Effector memory CD8-positive, alpha-beta T cell (primary cell): ENCODE results near the gene MRPL4.

ENCODE experiments used
- ATAC-seq: fragments of 150-1000 bp; cut with Tn5 transposase; replicated peaks from 2 replicates; pipeline ENCODE4 v1.10.0; 2021; ENCODE audit warnings: mild to moderate bottlenecking, moderate library complexity
- DNase-seq, 3 experiments: peaks; one replicate each; pipeline ENCODE4 v3.0.0; 2021
- H3K27ac Mint-ChIP-seq, 2 donors: one replicate each; pipeline ENCODE4 v1.8.0; 2022; ENCODE audit warnings: mild to moderate bottlenecking in 2 of 2, mixed read lengths in 2 of 2, moderate library complexity in 2 of 2
- H3K27me3 Mint-ChIP-seq, 2 donors: one replicate each; pipeline ENCODE4 v1.8.0; 2022; ENCODE audit warnings: mixed read lengths in 2 of 2
- H3K36me3 Mint-ChIP-seq: one replicate; pipeline ENCODE4 v1.8.0; 2022; ENCODE audit warnings: mild to moderate bottlenecking, moderate library complexity, mixed read lengths; ENCODE audit not compliant: insufficient read depth
- H3K4me1 Mint-ChIP-seq, 2 donors: one replicate each; pipeline ENCODE4 v1.8.0; 2022; ENCODE audit warnings: low read depth in 2 of 2, mixed read lengths in 2 of 2
- H3K4me3 Mint-ChIP-seq, 2 donors: one replicate each; pipeline ENCODE4 v1.8.0; 2022; ENCODE audit warnings: mild to moderate bottlenecking in 2 of 2, mixed read lengths in 2 of 2, moderate library complexity in 2 of 2
- H3K9me3 Mint-ChIP-seq, 2 donors: one replicate each; pipeline ENCODE4 v1.8.0; 2022; ENCODE audit warnings: mixed read lengths in 2 of 2

MRPL4 gene

DNA sequence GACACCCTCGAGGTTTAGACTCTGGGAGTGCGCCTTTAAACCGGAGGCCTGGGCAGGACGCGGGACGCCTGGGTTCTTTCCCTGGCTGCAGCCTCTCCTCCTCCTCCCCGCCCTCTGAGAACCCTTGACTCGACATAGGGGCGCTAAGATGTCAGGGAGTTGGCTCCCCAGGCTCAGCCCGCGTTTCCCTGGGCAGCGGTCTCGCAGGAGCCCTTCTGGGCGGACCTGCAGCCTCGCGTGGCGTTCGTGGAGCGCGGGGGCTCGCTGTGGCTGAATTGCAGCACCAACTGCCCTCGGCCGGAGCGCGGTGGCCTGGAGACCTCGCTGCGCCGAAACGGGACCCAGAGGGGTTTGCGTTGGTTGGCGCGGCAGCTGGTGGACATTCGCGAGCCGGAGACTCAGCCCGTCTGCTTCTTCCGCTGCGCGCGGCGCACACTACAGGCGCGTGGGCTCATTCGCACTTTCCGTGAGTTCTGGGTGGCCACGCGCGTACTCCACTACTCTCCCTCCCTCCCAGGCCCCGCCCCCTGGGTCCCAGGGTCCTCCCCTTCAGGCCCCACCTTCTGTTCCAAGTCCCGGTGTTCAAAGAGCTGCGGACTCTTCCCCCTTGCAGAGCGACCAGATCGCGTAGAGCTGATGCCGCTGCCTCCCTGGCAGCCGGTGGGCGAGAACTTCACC lies 39.0 kb downstream of the MRPL4 start:
- Mint-ChIP-seq H3K4me3 (peak overlapping the region; percentile 89 to 96), H3K4me1 (peaks cover 54 to 64% of the 10 kb centered on the region in 2 donors), H3K27ac (peak overlapping the region; percentile 55 to 66), H3K9me3 (no peaks in the 10 kb centered on the region), H3K27me3 (peaks cover 29 to 74% of the 10 kb centered on the region in 2 donors), H3K36me3 (peaks cover 42% of the 10 kb centered on the region)
- DNase-seq (peak; percentile 39 to 53 (median 47)), ATAC-seq (peak; percentile 28)

- Mint-ChIP-seq H3K27ac (peak overlapping the region; percentile 53 to 72), H3K9me3 (no peaks in the 10 kb centered on the region), H3K4me3 (peak overlapping the region; percentile 89 to 96), H3K4me1 (peaks cover 51 to 61% of the 10 kb centered on the region in 2 donors), H3K36me3 (peaks cover 36% of the 10 kb centered on the region), H3K27me3 (peaks cover 29 to 74% of the 10 kb centered on the region in 2 donors)
- DNase-seq (peak in 1 of 3 experiments; percentile 27), ATAC-seq (no peak)
Measured at GRCh38 chr19:10291554-10292205, 39.7 kb downstream of the MRPL4 start.

GRCh38 chr19:10292206-10292788 lies 40.3 kb downstream of the MRPL4 start:
- Mint-ChIP-seq H3K27ac (peak overlapping the region; percentile 53 to 72), H3K9me3 (no peaks in the 10 kb centered on the region), H3K4me1 (peaks cover 51 to 59% of the 10 kb centered on the region in 2 donors), H3K27me3 (peaks cover 29 to 74% of the 10 kb centered on the region in 2 donors), H3K4me3 (peak overlapping the region; percentile 89 to 96), H3K36me3 (peaks cover 33% of the 10 kb centered on the region)
- peak; percentile 61 to 68 (median 63) for DNase-seq
- peak; percentile 25 for ATAC-seq

DNA sequence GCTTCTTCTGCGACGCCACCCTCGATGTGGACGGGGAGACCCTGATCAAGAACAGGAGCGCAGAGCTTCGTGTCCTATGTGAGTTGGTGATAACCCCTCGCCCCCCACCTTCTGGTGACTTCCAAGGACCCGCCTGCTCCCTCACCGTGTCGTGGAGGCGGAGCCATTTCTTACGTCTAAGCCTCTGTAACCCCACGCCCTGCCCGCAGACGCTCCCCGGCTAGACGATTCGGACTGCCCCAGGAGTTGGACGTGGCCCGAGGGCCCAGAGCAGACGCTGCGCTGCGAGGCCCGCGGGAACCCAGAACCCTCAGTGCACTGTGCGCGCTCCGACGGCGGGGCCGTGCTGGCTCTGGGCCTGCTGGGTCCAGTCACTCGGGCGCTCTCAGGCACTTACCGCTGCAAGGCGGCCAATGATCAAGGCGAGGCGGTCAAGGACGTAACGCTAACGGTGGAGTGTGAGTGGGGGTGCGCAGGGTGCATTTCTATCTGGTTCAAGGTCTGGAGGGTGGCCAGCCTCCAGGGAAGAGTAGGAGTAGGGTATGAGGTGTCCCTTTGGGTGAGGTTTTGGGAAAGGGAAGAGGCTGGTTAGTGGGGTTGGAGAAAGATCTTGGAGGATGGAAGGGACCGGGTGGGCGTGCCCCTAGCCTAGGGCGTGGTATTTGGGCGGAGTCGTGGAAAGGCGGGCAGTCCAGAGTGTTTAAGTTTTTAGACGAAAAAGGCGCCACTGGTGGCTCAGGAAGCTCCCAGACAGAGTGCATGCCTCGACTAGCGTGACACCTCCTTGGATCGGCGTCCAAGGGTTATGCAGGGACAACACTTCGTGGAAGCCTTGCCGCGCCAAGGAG lies 41.0 kb downstream of the MRPL4 start:
- Mint-ChIP-seq H3K9me3 (no peaks in the 10 kb centered on the region), H3K4me3 (peak overlapping the region; percentile 89 to 96), H3K36me3 (peaks cover 28% of the 10 kb centered on the region), H3K27ac (peak overlapping the region; percentile 53 to 60), H3K27me3 (peaks cover 29 to 68% of the 10 kb centered on the region in 2 donors), H3K4me1 (peaks cover 48 to 53% of the 10 kb centered on the region in 2 donors)
- DNase-seq: no peak
- no peak for ATAC-seq

GRCh38 chr19:10293637-10294367 lies 41.8 kb downstream of the MRPL4 start:
- Mint-ChIP-seq H3K36me3 (peaks cover 25% of the 10 kb centered on the region), H3K4me3 (peak overlapping the region; percentile 89 to 96), H3K27ac (peak overlapping the region in 1 of 2 donors; percentile 46), H3K9me3 (no peaks in the 10 kb centered on the region), H3K27me3 (peaks cover 29 to 60% of the 10 kb centered on the region in 2 donors), H3K4me1 (peaks cover 43 to 48% of the 10 kb centered on the region in 2 donors)
- DNase-seq (no peak), ATAC-seq (no peak)

GRCh38 chr19:10294368-10294697 lies 42.3 kb downstream of the MRPL4 start:
- ATAC-seq: no peak

DNA sequence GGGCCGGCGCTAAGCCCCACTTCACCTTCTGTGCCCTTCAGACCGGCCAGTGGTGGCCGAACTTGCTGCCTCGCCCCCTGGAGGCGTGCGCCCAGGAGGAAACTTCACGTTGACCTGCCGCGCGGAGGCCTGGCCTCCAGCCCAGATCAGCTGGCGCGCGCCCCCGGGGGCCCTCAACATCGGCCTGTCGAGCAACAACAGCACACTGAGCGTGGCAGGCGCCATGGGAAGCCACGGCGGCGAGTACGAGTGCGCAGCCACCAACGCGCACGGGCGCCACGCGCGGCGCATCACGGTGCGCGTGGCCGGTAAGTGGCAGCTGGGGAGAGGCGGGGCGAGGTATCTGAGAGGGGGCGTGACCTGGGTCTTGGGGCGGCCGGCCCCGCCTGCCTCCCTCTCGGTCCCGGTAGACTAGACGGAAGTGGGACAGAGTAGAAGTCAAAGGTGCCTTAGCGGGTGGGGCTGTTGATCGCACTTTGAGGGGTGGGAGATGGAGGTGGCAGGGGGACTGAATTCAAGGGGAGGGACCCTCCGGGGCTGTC lies 43.4 kb downstream of the MRPL4 start:
- DNase-seq (peak; percentile 68 to 74 (median 72)), ATAC-seq (peak; percentile 73)
- peak overlapping the region; percentile 81 to 96 for H3K4me3 Mint-ChIP-seq
- peaks cover 33 to 38% of the 10 kb centered on the region in 2 donors for H3K4me1 Mint-ChIP-seq
- H3K36me3 Mint-ChIP-seq: peaks cover 25% of the 10 kb centered on the region
- no peaks in the 10 kb centered on the region for H3K9me3 Mint-ChIP-seq
- H3K27me3 Mint-ChIP-seq: peaks cover 25 to 45% of the 10 kb centered on the region in 2 donors
- H3K27ac Mint-ChIP-seq: peak overlapping the region; percentile 52 to 65

More at GRCh38 chr19:10294368-10294697, 42.3 kb downstream of the MRPL4 start:
- peak overlapping the region in 1 of 2 donors; percentile 46 for H3K27ac Mint-ChIP-seq
- H3K27me3 Mint-ChIP-seq: peaks cover 29 to 55% of the 10 kb centered on the region in 2 donors
- H3K9me3 Mint-ChIP-seq: no peaks in the 10 kb centered on the region
- no peak for DNase-seq
- H3K36me3 Mint-ChIP-seq: peaks cover 25% of the 10 kb centered on the region
- peaks cover 38 to 43% of the 10 kb centered on the region in 2 donors for H3K4me1 Mint-ChIP-seq
- peak overlapping the region; percentile 81 to 96 for H3K4me3 Mint-ChIP-seq

DNA sequence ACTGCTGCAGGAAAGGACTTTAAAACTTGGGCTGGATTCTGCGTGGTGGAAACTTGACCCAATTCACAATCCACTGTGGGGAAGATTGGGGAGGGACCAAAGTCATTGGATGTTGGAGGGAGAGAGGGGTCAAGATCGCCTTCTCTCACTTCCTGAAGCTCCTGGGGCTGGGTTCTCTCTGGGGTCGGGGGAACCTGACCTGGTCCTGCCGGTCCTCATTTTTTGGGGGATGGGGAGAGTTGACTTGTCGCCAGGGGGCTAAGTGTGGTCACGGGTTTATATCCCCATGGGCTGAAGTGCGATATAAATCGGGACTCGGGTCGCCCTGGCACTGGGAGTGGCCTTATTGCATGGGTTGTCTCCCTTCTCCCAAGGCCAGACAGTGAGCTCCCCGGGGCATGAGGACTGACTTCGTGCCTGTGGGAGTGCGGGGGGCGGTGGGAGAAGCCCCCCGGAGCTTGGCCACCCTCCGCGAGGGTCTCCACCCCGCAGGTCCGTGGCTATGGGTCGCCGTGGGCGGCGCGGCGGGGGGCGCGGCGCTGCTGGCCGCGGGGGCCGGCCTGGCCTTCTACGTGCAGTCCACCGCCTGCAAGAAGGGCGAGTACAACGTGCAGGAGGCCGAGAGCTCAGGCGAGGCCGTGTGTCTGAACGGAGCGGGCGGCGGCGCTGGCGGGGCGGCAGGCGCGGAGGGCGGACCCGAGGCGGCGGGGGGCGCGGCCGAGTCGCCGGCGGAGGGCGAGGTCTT lies 44.0 kb downstream of the MRPL4 start:
- Mint-ChIP-seq H3K36me3 (peaks cover 18% of the 10 kb centered on the region), H3K4me1 (peaks cover 26 to 32% of the 10 kb centered on the region in 2 donors), H3K9me3 (no peaks in the 10 kb centered on the region), H3K27ac (peak overlapping the region; percentile 52 to 65), H3K4me3 (peak overlapping the region; percentile 81 to 96), H3K27me3 (peaks cover 18 to 38% of the 10 kb centered on the region in 2 donors)
- no peak for DNase-seq
- ATAC-seq: no peak

DNA sequence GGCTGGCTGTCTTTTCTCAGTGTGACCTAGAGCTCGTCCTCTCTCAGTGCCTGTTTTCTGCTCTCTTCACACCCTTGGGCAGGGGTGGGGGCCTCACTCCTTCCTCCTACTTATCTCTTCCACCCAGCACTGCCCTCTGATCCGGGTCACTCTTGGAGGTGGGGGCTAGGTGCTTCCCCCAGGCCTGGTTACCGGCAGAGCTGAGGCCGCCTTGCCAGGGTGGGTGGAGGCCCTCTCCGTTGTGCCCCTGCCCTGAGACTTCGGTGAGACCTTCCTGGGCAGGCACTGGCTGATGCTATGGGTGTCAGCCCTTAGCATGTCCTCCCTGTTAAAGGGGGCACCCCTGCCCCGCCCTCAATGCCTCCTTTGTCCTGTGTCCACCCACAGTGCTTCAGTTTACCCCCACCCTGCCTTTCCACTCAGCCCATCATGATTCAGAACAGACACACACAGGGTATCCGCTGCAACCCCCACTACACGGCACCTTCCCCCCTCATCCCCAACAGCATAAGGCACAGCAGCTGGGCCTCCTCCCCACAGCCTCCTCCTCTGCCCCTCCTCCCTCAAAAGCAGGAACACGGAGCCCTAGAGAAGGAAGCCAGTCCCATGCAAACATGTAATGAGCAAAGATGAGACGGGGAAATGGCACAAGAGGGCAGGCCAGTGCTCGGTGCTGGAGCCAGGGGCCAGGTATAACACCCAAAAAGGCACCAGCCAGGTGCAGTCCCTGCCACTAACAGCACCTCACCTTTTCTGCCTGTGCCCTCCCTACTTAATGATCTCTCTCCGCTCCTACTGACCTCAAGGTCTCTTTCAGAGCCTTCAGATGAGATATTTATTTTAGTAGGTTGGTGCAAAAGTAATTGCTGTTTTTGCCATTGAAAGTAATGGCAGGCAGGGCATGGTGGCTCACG lies 47.8 kb downstream of the MRPL4 start:
- Mint-ChIP-seq H3K36me3 (peaks cover 6% of the 10 kb centered on the region), H3K27me3 (peaks cover 0 to under 1% of the 10 kb centered on the region in 2 donors), H3K4me1 (peaks cover 6% of the 10 kb centered on the region in 2 donors), H3K9me3 (no peaks in the 10 kb centered on the region), H3K27ac (no peak overlapping the region), H3K4me3 (no peak overlapping the region)
- no peak for ATAC-seq
- no peak for DNase-seq

DNA sequence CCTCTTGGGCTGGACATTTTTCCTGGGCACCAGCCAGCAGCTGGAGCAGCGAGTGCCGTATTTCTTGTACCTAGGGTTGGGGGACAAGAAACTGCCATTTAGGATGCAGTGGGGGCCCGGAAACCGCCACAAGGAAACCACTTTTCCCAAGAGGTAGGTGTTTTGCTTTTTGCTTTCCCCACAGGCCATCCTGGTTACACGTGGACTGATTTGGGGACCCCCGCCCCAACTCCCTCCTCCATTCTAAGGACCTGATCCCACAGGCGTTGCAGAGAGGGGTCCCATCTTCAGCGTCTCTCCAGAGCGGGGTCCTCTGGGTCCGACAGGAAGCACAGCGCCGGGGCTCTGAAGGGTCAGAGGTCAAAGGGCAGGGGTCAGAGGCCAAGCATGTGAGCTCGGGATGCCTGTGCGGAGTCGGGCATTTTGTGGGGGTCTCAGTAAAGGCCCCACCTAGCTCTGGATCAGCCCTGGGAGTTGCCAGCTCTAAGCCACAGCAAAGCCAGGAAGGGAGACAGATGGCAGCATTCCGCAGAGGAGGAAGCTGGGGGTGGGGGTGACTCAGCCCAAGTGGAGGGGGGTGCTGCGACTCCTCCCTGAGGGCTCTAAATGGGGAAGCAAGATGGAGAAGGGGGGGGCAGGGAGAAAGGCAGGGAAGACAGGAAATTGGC lies 53.3 kb downstream of the MRPL4 start:
- Mint-ChIP-seq H3K4me1 (no peaks in the 10 kb centered on the region), H3K4me3 (no peak overlapping the region)

DNA sequence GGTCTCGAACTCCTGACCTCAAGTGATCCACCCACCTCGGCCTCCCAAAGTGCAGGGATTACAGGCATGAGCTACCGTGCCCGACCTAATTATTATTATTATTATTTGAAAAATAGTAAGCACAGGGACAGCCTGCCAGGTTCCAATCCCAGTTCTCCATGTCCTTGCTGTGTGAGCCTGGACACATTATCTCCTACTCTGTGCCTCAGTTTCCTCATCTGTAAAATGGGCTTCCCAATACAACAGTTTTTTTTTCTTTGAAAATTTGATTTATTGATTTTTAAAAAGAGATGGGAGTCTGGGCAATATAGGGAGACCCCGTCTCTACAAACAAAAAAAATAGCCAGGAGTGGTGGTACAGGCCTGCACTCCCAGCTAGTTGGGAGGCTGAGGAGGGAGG lies 54.3 kb downstream of the MRPL4 start:
- no peak overlapping the region for H3K4me3 Mint-ChIP-seq
- peaks cover 6% of the 10 kb centered on the region for H3K36me3 Mint-ChIP-seq
- DNase-seq: no peak
- no peaks in the 10 kb centered on the region for H3K9me3 Mint-ChIP-seq
- ATAC-seq: no peak
- H3K4me1 Mint-ChIP-seq: no peaks in the 10 kb centered on the region
- no peak overlapping the region for H3K27ac Mint-ChIP-seq
- no peaks in the 10 kb centered on the region for H3K27me3 Mint-ChIP-seq

More for the DNA sequence above, 53.3 kb downstream of the MRPL4 start:
- H3K9me3 Mint-ChIP-seq: no peaks in the 10 kb centered on the region
- H3K27ac Mint-ChIP-seq: no peak overlapping the region
- peaks cover 6% of the 10 kb centered on the region for H3K36me3 Mint-ChIP-seq
- no peaks in the 10 kb centered on the region for H3K27me3 Mint-ChIP-seq
- no peak for ATAC-seq
- no peak for DNase-seq
